HCT116 (cell line): ENCODE measurements around the gene TAPT1. TPM values are rescaled to one million over a fixed set of nuclear protein-coding genes. Genes with fewer than 3 reads are reported as not detected.

Experiments used
- ATAC-seq: fragments of 200-7000 bp; cut with Tn5 transposase; 2 replicates; pipeline ENCODE4 v1.9.1; 2020; ENCODE audit warnings: mild to moderate bottlenecking, moderate library complexity
- BruUV-seq: library from RNA; stranded (reverse); fragments of 400-500 nt; replicated peaks from 2 replicates; lab custom pipeline; 2021; lab: Mats Ljungman, UMichigan
- CTCF ChIA-PET: fragments of 300-600 bp; sonication (Branson Sonifier 250); formaldehyde crosslinking; loops from one replicate; lab custom pipeline; 2021; ENCODE audit warnings: antibody characterized with exemption; lab: Charles Lee
- POLR2A ChIA-PET: fragments of 300-600, 350-600 bp; sonication (Branson Sonifier 250); formaldehyde crosslinking; loops from one replicate; lab custom pipeline; 2021; ENCODE audit warnings: antibody characterized with exemption; lab: Charles Lee
- RAD21 ChIA-PET, 2 experiments: fragments of 300-600 bp; sonication (Branson Sonifier 250); formaldehyde crosslinking; loops; one replicate each; lab custom pipeline; 2023; ENCODE audit warnings: low total read pairs in 2 of 2; ENCODE audit not compliant: uncharacterized antibody in 2 of 2, unreplicated experiment in 2 of 2, low non-redundant PET in 1 of 2; lab: Charles Lee
- DNase-seq: peaks from one replicate; pipeline ENCODE4 v3.0.0-alpha.2; 2010; ENCODE audit warnings: low read depth, low spot score
- H2AFZ ChIP-seq: fragments of 200-600 bp; shearing (Covaris generic), sonication (generic); 2 replicates; pipeline ENCODE4 v1.6.1; 2017; ENCODE audit warnings: low read depth, mixed run types, mixed read lengths, antibody characterized with exemption, low read length; ENCODE audit not compliant: poor library complexity, severe bottlenecking
- H3K27ac ChIP-seq: 2 replicates; pipeline ENCODE4 v1.5.1; 2012; ENCODE audit warnings: low read depth, low read length
- H3K27me3 ChIP-seq: fragments of 200-600 bp; sonication (generic); 2 replicates; pipeline ENCODE4 v1.6.1; 2016; ENCODE audit warnings: mixed run types, low read length, mixed read lengths; ENCODE audit not compliant: insufficient read depth
- H3K36me3 ChIP-seq, 2 experiments: fragments of 200-500 bp in 1 of 2; fragments of 200-600 bp in 1 of 2; sonication (Bioruptor generic) in 1 of 2; sonication (generic) in 1 of 2; 2 replicates each; pipeline versions ENCODE4 v1.5.1 to v1.6.1; 2014 to 2016; ENCODE audit warnings: low read length in 2 of 2, inconsistent platforms in 1 of 2, mixed read lengths in 1 of 2, mixed run types in 1 of 2; ENCODE audit not compliant: insufficient read depth in 2 of 2, control insufficient read depth in 1 of 2
- H3K4me1 ChIP-seq, 2 experiments: fragments of 200-600 bp in 1 of 2; sonication (generic) in 1 of 2; 2 replicates each; pipeline versions ENCODE4 v1.5.1 to v1.6.1; 2012 to 2017; ENCODE audit warnings: low read length in 2 of 2, inconsistent platforms in 1 of 2, mild to moderate bottlenecking in 1 of 2, mixed read lengths in 1 of 2, mixed run types in 1 of 2, moderate library complexity in 1 of 2; ENCODE audit not compliant: insufficient read depth in 2 of 2, control insufficient read depth in 1 of 2
- H3K4me2 ChIP-seq: fragments of 200-600 bp; sonication (generic); 2 replicates; pipeline ENCODE4 v1.6.1; 2017; ENCODE audit warnings: mixed run types, low read length, mixed read lengths
- H3K4me3 ChIP-seq, 2 experiments: fragments of 200-600 bp in 1 of 2; sonication (generic) in 1 of 2; replicated peaks in 1 of 2; 2 replicates each; pipeline ENCODE4 v1.5.1; 2011 to 2016; ENCODE audit warnings: low read length in 2 of 2, control low read depth in 1 of 2, low read depth in 1 of 2, mild to moderate bottlenecking in 1 of 2, mixed read lengths in 1 of 2, mixed run types in 1 of 2
- H3K79me2 ChIP-seq: fragments of 200-600 bp; sonication (generic); 2 replicates; pipeline ENCODE4 v1.6.1; 2017; ENCODE audit warnings: mild to moderate bottlenecking, mixed run types, low read length, moderate library complexity, mixed read lengths; ENCODE audit not compliant: insufficient read depth
- H3K9ac ChIP-seq: fragments of 200-600 bp; sonication (generic); 2 replicates; pipeline ENCODE4 v1.6.1; 2016; ENCODE audit warnings: low read length, mixed read lengths
- H3K9me2 ChIP-seq: fragments of 200-600 bp; sonication (generic), shearing (Covaris generic); 2 replicates; pipeline ENCODE4 v1.6.1; 2017; ENCODE audit warnings: mixed run types, mild to moderate bottlenecking, moderate library complexity; ENCODE audit not compliant: insufficient read depth
- H3K9me3 ChIP-seq, 2 experiments: fragments of 200-500 bp in 1 of 2; fragments of 200-600 bp in 1 of 2; sonication (Bioruptor generic) in 1 of 2; sonication (generic) in 1 of 2; 2 replicates each; pipeline ENCODE4 v1.6.1; 2014 to 2017; ENCODE audit warnings: low read length in 2 of 2, mixed read lengths in 2 of 2, inconsistent platforms in 1 of 2, low read depth in 1 of 2, mild to moderate bottlenecking in 1 of 2, mixed run types in 1 of 2, moderate library complexity in 1 of 2; ENCODE audit not compliant: control insufficient read depth in 1 of 2, insufficient read depth in 1 of 2
- H4K20me1 ChIP-seq: fragments of 200-600 bp; sonication (generic), shearing (Covaris generic); 2 replicates; pipeline ENCODE4 v1.6.1; 2017; ENCODE audit warnings: mixed run types, mild to moderate bottlenecking, moderate library complexity; ENCODE audit not compliant: insufficient read depth
- CBX3 ChIP-seq: IDR thresholded peaks from 2 replicates; pipeline ENCODE4 v1.6.1; 2012; ENCODE audit warnings: low read depth
- EGR1 ChIP-seq: IDR thresholded peaks from 2 replicates; pipeline ENCODE4 v1.6.1; 2012; ENCODE audit warnings: low read depth
- ELF1 ChIP-seq: IDR thresholded peaks from 2 replicates; pipeline ENCODE4 v1.6.1; 2012; ENCODE audit warnings: low read depth, borderline replicate concordance
- EZH2 ChIP-seq: fragments of 200-600 bp; sonication (generic); IDR thresholded peaks from 2 replicates; pipeline ENCODE4 v1.6.1; 2017; ENCODE audit warnings: antibody characterized with exemption, mixed run types
- EZH2phosphoT487 ChIP-seq: fragments of 200-600 bp; IDR thresholded peaks from 2 replicates; pipeline ENCODE4 v1.6.1; 2018; ENCODE audit warnings: antibody characterized with exemption, borderline replicate concordance
- JUND ChIP-seq: IDR thresholded peaks from 2 replicates; pipeline ENCODE4 v1.6.1; 2012
- SIN3A ChIP-seq: IDR thresholded peaks from 2 replicates; pipeline ENCODE4 v1.6.1; 2012; ENCODE audit warnings: low read depth
- SP1 ChIP-seq: IDR thresholded peaks from 2 replicates; pipeline ENCODE4 v1.6.1; 2012; ENCODE audit warnings: low read depth
- YY1 ChIP-seq: IDR thresholded peaks from 2 replicates; pipeline ENCODE4 v1.6.1; 2011; ENCODE audit warnings: low read length, low read depth, moderate library complexity, mild to moderate bottlenecking; ENCODE audit not compliant: insufficient replicate concordance; ENCODE audit errors: extremely low read depth
- ZFX ChIP-seq: fragments of 450-650 bp; IDR thresholded peaks from 2 replicates; pipeline ENCODE4 v1.6.1; 2017
- ZNF274 ChIP-seq: fragments of 200-500 bp; sonication (Bioruptor generic); IDR thresholded peaks from 2 replicates; pipeline ENCODE4 v1.6.1; 2014; ENCODE audit warnings: mild to moderate bottlenecking, low read depth, low read length, inconsistent platforms
- intact Hi-C: fragments of 100-400 bp; cut with micrococcal nuclease; formaldehyde crosslinking; loops from 2 replicates; pipeline ENCODE4 v1.10.0; 2022
- total RNA-seq: library from RNA; stranded (reverse); gene quantifications from one replicate; pipeline ENCODE4 v1.2.1, GENCODE V29; 2021; ENCODE audit not compliant: unreplicated experiment
- TF ChIP-seq, protein P1 (sequence below): IDR thresholded peaks from 2 replicates; pipeline ENCODE4 v1.6.1; 2012; ENCODE audit warnings: low read depth
- TF ChIP-seq, protein P2 (sequence below): IDR thresholded peaks from 2 replicates; pipeline ENCODE4 v1.6.1; 2011; ENCODE audit warnings: mild to moderate bottlenecking, low read length, moderate library complexity; ENCODE audit not compliant: insufficient replicate concordance; ENCODE audit errors: extremely low read depth
- TF ChIP-seq, protein P3 (sequence below): IDR thresholded peaks from 2 replicates; pipeline ENCODE4 v1.6.1; 2012
- TF ChIP-seq, protein P4 (sequence below): IDR thresholded peaks from 2 replicates; pipeline ENCODE4 v1.6.1; 2012

TAPT1 gene
- total RNA-seq, 1 experiment from 2014 or later = 11.7 TPM

DNA sequence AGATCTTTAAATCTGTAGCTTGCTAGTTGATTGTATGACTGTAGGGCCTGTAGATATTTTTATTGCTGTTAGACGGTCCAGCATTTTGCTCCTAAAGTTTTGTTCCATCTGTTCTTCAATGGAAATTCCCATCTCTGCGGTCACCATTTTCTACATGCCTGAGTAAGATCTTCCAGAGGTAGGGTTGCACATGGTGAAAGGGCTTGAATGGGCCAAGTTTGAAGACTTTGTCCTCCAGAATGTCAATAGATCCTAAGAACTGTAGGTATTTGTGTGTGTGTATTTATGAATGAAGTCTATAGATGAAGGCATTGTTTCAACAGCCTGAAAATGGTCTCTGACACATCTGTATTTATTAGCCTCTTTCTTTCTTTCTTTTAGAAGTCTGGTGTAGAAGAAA lies 22.3 kb upstream of the TAPT1 start:
- H3K4me1 ChIP-seq = peaks cover 0 to 18% of the 10 kb centered on the region in 2 experiments; a peak in 2 of 4 replicates

More for the DNA sequence above, 22.3 kb upstream of the TAPT1 start:
- no TSS peak for BruUV-seq
- H3K4me3 ChIP-seq = no peak overlapping the region
- H3K79me2 ChIP-seq = no peaks in the 10 kb centered on the region
- ATAC-seq (no peak), DNase-seq (no peak)
- no peak overlapping the region for H3K27ac ChIP-seq
- H3K9me2 ChIP-seq = no peaks in the 10 kb centered on the region
- H3K36me3 ChIP-seq = no peaks in the 10 kb centered on the region
- H3K27me3 ChIP-seq = no peaks in the 10 kb centered on the region; the same call in 1 of the 2 replicates
- POLR2A ChIA-PET = no interaction called here
- H3K9ac ChIP-seq = no peak overlapping the region
- CTCF ChIA-PET = no interaction called here
- H2AFZ ChIP-seq = no peak overlapping the region
- no peak overlapping the region for H3K4me2 ChIP-seq
- intact Hi-C loops = no loop called here
- TF ChIP-seq EZH2 (no peak), CBX3 (no peak), EGR1 (no peak), ELF1 (no peak), JUND (no peak), YY1 (no peak), SP1 (no peak), ZNF274 (no peak), SIN3A (no peak), EZH2phosphoT487 (no peak), ZFX (no peak)
- TF ChIP-seq, protein P1, sequence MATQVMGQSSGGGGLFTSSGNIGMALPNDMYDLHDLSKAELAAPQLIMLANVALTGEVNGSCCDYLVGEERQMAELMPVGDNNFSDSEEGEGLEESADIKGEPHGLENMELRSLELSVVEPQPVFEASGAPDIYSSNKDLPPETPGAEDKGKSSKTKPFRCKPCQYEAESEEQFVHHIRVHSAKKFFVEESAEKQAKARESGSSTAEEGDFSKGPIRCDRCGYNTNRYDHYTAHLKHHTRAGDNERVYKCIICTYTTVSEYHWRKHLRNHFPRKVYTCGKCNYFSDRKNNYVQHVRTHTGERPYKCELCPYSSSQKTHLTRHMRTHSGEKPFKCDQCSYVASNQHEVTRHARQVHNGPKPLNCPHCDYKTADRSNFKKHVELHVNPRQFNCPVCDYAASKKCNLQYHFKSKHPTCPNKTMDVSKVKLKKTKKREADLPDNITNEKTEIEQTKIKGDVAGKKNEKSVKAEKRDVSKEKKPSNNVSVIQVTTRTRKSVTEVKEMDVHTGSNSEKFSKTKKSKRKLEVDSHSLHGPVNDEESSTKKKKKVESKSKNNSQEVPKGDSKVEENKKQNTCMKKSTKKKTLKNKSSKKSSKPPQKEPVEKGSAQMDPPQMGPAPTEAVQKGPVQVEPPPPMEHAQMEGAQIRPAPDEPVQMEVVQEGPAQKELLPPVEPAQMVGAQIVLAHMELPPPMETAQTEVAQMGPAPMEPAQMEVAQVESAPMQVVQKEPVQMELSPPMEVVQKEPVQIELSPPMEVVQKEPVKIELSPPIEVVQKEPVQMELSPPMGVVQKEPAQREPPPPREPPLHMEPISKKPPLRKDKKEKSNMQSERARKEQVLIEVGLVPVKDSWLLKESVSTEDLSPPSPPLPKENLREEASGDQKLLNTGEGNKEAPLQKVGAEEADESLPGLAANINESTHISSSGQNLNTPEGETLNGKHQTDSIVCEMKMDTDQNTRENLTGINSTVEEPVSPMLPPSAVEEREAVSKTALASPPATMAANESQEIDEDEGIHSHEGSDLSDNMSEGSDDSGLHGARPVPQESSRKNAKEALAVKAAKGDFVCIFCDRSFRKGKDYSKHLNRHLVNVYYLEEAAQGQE = no peak
- TF ChIP-seq, protein P2, sequence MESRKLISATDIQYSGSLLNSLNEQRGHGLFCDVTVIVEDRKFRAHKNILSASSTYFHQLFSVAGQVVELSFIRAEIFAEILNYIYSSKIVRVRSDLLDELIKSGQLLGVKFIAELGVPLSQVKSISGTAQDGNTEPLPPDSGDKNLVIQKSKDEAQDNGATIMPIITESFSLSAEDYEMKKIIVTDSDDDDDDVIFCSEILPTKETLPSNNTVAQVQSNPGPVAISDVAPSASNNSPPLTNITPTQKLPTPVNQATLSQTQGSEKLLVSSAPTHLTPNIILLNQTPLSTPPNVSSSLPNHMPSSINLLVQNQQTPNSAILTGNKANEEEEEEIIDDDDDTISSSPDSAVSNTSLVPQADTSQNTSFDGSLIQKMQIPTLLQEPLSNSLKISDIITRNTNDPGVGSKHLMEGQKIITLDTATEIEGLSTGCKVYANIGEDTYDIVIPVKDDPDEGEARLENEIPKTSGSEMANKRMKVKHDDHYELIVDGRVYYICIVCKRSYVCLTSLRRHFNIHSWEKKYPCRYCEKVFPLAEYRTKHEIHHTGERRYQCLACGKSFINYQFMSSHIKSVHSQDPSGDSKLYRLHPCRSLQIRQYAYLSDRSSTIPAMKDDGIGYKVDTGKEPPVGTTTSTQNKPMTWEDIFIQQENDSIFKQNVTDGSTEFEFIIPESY = no peak
- TF ChIP-seq, protein P3, sequence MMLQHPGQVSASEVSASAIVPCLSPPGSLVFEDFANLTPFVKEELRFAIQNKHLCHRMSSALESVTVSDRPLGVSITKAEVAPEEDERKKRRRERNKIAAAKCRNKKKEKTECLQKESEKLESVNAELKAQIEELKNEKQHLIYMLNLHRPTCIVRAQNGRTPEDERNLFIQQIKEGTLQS = no peak
- TF ChIP-seq, protein P4, sequence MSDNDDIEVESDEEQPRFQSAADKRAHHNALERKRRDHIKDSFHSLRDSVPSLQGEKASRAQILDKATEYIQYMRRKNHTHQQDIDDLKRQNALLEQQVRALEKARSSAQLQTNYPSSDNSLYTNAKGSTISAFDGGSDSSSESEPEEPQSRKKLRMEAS = no peak
- H4K20me1 ChIP-seq = no peaks in the 10 kb centered on the region
- RAD21 ChIA-PET = no interaction called here
- H3K9me3 ChIP-seq = no peaks in the 10 kb centered on the region
